Transverse colon (tissue), 4 donors: Measurements from ENCODE around the gene ELFN1.

ENCODE experiments used
- CTCF ChIP-seq, 5 experiments: fragments of 200-600 bp in 3 of 5; fragments of 450-650 bp in 2 of 5; sonication (generic) in 3 of 5; IDR thresholded peaks; 1 replicate in 2 of 5; 2 replicates in 3 of 5; pipeline ENCODE4 v1.5.1; 2016 to 2017; ENCODE audit warnings: antibody characterized with exemption in 5 of 5, inconsistent platforms in 3 of 5, mild to moderate bottlenecking in 2 of 5, moderate library complexity in 1 of 5
- POLR2A ChIP-seq: fragments of 450-650 bp; IDR thresholded peaks from one replicate; pipeline ENCODE4 v1.6.1; 2016; ENCODE audit warnings: antibody characterized with exemption, mild to moderate bottlenecking, moderate library complexity
- POLR2AphosphoS5 ChIP-seq, 3 donors: sonication (generic); formaldehyde crosslinking; IDR thresholded peaks; one replicate each; pipeline ENCODE4 v1.6.1; 2016; ENCODE audit warnings: antibody characterized with exemption in 3 of 3

GRCh38 chr7:1745018-1745532 is 75.0 kb downstream of the ELFN1 start:
- no peak for TF ChIP-seq CTCF (IDR thresholded peaks at IDR 0.05)
- no peak for TF ChIP-seq POLR2A
- TF ChIP-seq POLR2AphosphoS5 (IDR thresholded peaks at IDR 0.05) = no peak
